Panc1 (cell line): ENCODE results near the gene LRIT3. TPM values are rescaled to one million over a fixed set of nuclear protein-coding genes. Genes with fewer than 3 reads are reported as not detected.

Source experiments
- ATAC-seq: fragments of 200-7000 bp; cut with Tn5 transposase; 2 replicates; pipeline ENCODE4 v1.9.1; 2020; ENCODE audit warnings: mild to moderate bottlenecking, moderate library complexity
- BruUV-seq: library from RNA; stranded (reverse); fragments of 400-500 nt; replicated peaks from 2 replicates; lab custom pipeline; 2021; lab: Mats Ljungman, UMichigan
- CTCF ChIA-PET: fragments of 300-600 bp; sonication (Branson Sonifier 250); formaldehyde crosslinking; loops from one replicate; lab custom pipeline; 2022; ENCODE audit warnings: antibody characterized with exemption; lab: Charles Lee
- POLR2A ChIA-PET: fragments of 300-600 bp; sonication (Branson Sonifier 250); formaldehyde crosslinking; loops from one replicate; lab custom pipeline; 2022; ENCODE audit warnings: antibody characterized with exemption; lab: Charles Lee
- DNase-seq: peaks from one replicate; pipeline ENCODE4 v3.0.0-alpha.2; 2010; ENCODE audit warnings: low read depth, low spot score
- H3K27ac ChIP-seq: 2 replicates; pipeline ENCODE4 v1.5.1; 2011; ENCODE audit warnings: mild to moderate bottlenecking, low read length, inconsistent platforms
- H3K27me3 ChIP-seq: fragments of 200-500 bp; sonication (Bioruptor generic); 2 replicates; pipeline ENCODE4 v1.6.0; 2014; ENCODE audit warnings: low read length, inconsistent platforms; ENCODE audit not compliant: control insufficient read depth, insufficient read depth
- H3K36me3 ChIP-seq: fragments of 200-500 bp; sonication (Bioruptor generic); 2 replicates; pipeline ENCODE4 v1.5.1; 2014; ENCODE audit warnings: inconsistent platforms, mild to moderate bottlenecking, low read length, moderate library complexity; ENCODE audit not compliant: control insufficient read depth, insufficient read depth
- H3K4me1 ChIP-seq: 2 replicates; pipeline ENCODE4 v1.5.1; 2011; ENCODE audit warnings: inconsistent platforms, mild to moderate bottlenecking, low read length, moderate library complexity; ENCODE audit not compliant: control insufficient read depth, insufficient read depth
- H3K4me3 ChIP-seq, 2 experiments: 2 replicates each; pipeline ENCODE4 v1.5.1; 2011 to 2012; ENCODE audit warnings: low read depth in 2 of 2, low read length in 2 of 2, mild to moderate bottlenecking in 2 of 2, inconsistent platforms in 1 of 2, moderate library complexity in 1 of 2
- H3K9me3 ChIP-seq: fragments of 200-500 bp; sonication (Bioruptor generic); 2 replicates; pipeline ENCODE4 v1.5.1; 2014; ENCODE audit warnings: low read depth, mild to moderate bottlenecking, inconsistent platforms, low read length, moderate library complexity; ENCODE audit not compliant: control insufficient read depth, insufficient read depth
- CTCF ChIP-seq: fragments of 450-650 bp; IDR thresholded peaks from 2 replicates; pipeline ENCODE4 v1.5.1; 2017; ENCODE audit warnings: mild to moderate bottlenecking
- POLR2AphosphoS5 ChIP-seq: IDR thresholded peaks from 2 replicates; pipeline ENCODE4 v1.6.1; 2012; ENCODE audit warnings: mild to moderate bottlenecking, low read depth, low read length, moderate library complexity
- REST ChIP-seq, 2 experiments: IDR thresholded peaks; 2 replicates each; pipeline ENCODE4 v1.6.1; 2011 to 2012; ENCODE audit warnings: low read depth in 2 of 2, control low read depth in 1 of 2, low read length in 1 of 2, mild to moderate bottlenecking in 1 of 2, moderate library complexity in 1 of 2; ENCODE audit not compliant: insufficient read depth in 1 of 2
- SIN3A ChIP-seq: IDR thresholded peaks from 2 replicates; pipeline ENCODE4 v1.6.1; 2012; ENCODE audit warnings: low read depth, mild to moderate bottlenecking, low read length, moderate library complexity, borderline replicate concordance; ENCODE audit not compliant: insufficient read depth
- TCF7L2 ChIP-seq: IDR thresholded peaks from 2 replicates; pipeline ENCODE4 v1.6.1; 2011; ENCODE audit warnings: mild to moderate bottlenecking, low read depth, low read length, inconsistent platforms
- in situ Hi-C: cut with HindIII; loops from 2 replicates; pipeline ENCODE4 v1.10.0; 2016; ENCODE audit warnings: low sequenced_read_pairs, low pct_unique_long_range_greater_than_20kb
- intact Hi-C: fragments of 100-400 bp; cut with micrococcal nuclease; formaldehyde crosslinking; loops from one replicate; pipeline ENCODE4 v1.10.0; 2022; ENCODE audit not compliant: unreplicated experiment
- total RNA-seq: library from RNA; stranded (reverse); gene quantifications from one replicate; pipeline ENCODE4 v1.2.1, GENCODE V29; 2021; ENCODE audit not compliant: unreplicated experiment

Gene LRIT3
- total RNA-seq, 1 experiment from 2014 or later = 0.05 TPM

GRCh38 chr4:109864134-109864533 lies 16.2 kb downstream of the LRIT3 start:
- Histone ChIP-seq H3K9me3 (no peaks in the 10 kb centered on the region), H3K27me3 (no peaks in the 10 kb centered on the region), H3K4me1 (no peaks in the 10 kb centered on the region), H3K36me3 (no peaks in the 10 kb centered on the region), H3K27ac (no peak overlapping the region), H3K4me3 (no peak overlapping the region)
- POLR2A ChIA-PET = no interaction called here
- TF ChIP-seq POLR2AphosphoS5 (no peak), SIN3A (no peak), REST (IDR thresholded peaks at IDR 0.05; ENCODE audit: insufficient read depth in 1 of 2, low read depth in 2 of 2, low read length in 1 of 2) (no peak), CTCF (no peak), TCF7L2 (no peak)
- no peak for ATAC-seq
- no TSS peak for BruUV-seq
- DNase-seq = no peak
- CTCF ChIA-PET = no interaction called here
- in situ Hi-C loops = no loop called here
- intact Hi-C loops = no loop called here

- in situ Hi-C loops = no loop called here
- CTCF ChIA-PET = no interaction called here
Measured at GRCh38 chr4:109870061-109870460, 22.2 kb downstream of the LRIT3 start.

More at GRCh38 chr4:109870061-109870460, 22.2 kb downstream of the LRIT3 start:
- no peak for DNase-seq
- Histone ChIP-seq H3K27ac (no peak overlapping the region), H3K9me3 (no peaks in the 10 kb centered on the region), H3K36me3 (no peaks in the 10 kb centered on the region), H3K27me3 (no peaks in the 10 kb centered on the region), H3K4me3 (no peak overlapping the region), H3K4me1 (no peaks in the 10 kb centered on the region)
- intact Hi-C loops = no loop called here
- no peak for ATAC-seq
- POLR2A ChIA-PET = no interaction called here
- no TSS peak for BruUV-seq
- TF ChIP-seq CTCF (no peak), SIN3A (no peak), POLR2AphosphoS5 (no peak)
